ENCODE results near the gene ITGAE.

The ITGAE gene

GRCh38 chr17:3765981-3766380, 35.0 kb downstream of the ITGAE start:
- FAIRE-seq (no peak), DNase-seq (ENCODE audit: insufficient read length, low spot score) (no peak)
- TF ChIP-seq SPI1 (IDR thresholded peaks at IDR 0.05; ENCODE audit: low read depth, low read length): no peak
- no peak for TF ChIP-seq TAF1 (IDR thresholded peaks at IDR 0.05; ENCODE audit: low read depth, low read length)
- no peak for TF ChIP-seq PAX5 (IDR thresholded peaks at IDR 0.05; ENCODE audit: insufficient read depth, low read length, severe bottlenecking)
- no peak for TF ChIP-seq POLR2A (IDR thresholded peaks at IDR 0.05; ENCODE audit: low read depth, low read length)
- TF ChIP-seq POU2F2 (IDR thresholded peaks at IDR 0.05; ENCODE audit: low read depth, low read length): no peak
- TF ChIP-seq POLR2AphosphoS5 (IDR thresholded peaks at IDR 0.05; ENCODE audit: low read depth, low read length): no peak

GRCh38 chr17:3763777-3764170, 37.2 kb downstream of the ITGAE start:
- DNase-seq (ENCODE audit: insufficient read length, low spot score) (no peak), FAIRE-seq (no peak)
- TF ChIP-seq TAF1 (IDR thresholded peaks at IDR 0.05; ENCODE audit: low read depth, low read length): no peak
- TF ChIP-seq PAX5 (IDR thresholded peaks at IDR 0.05; ENCODE audit: insufficient read depth, low read length, severe bottlenecking): no peak
- no peak for TF ChIP-seq POLR2A (IDR thresholded peaks at IDR 0.05; ENCODE audit: low read depth, low read length)
- TF ChIP-seq SPI1 (IDR thresholded peaks at IDR 0.05; ENCODE audit: low read depth, low read length): no peak
- TF ChIP-seq POLR2AphosphoS5 (IDR thresholded peaks at IDR 0.05; ENCODE audit: low read depth, low read length): no peak
- TF ChIP-seq POU2F2 (IDR thresholded peaks at IDR 0.05; ENCODE audit: low read depth, low read length): no peak

- peak; percentile 45; the same call in 1 of the 2 replicates for TF ChIP-seq SPI1 (IDR thresholded peaks at IDR 0.05; ENCODE audit: low read depth, low read length)
- TF ChIP-seq POLR2AphosphoS5 (IDR thresholded peaks at IDR 0.05; ENCODE audit: low read depth, low read length): no peak
- no peak for TF ChIP-seq POU2F2 (IDR thresholded peaks at IDR 0.05; ENCODE audit: low read depth, low read length)
These were observed 37.8 kb downstream of the ITGAE start for GRCh38 chr17:3762922-3763776.

GRCh38 chr17:3761918-3762380, 39.0 kb downstream of the ITGAE start:
- FAIRE-seq (no peak), DNase-seq (ENCODE audit: insufficient read length, low spot score) (no peak)
- no peak for TF ChIP-seq PAX5 (IDR thresholded peaks at IDR 0.05; ENCODE audit: insufficient read depth, low read length, severe bottlenecking)
- no peak for TF ChIP-seq POLR2AphosphoS5 (IDR thresholded peaks at IDR 0.05; ENCODE audit: low read depth, low read length)
- no peak for TF ChIP-seq TAF1 (IDR thresholded peaks at IDR 0.05; ENCODE audit: low read depth, low read length)
- no peak for TF ChIP-seq POU2F2 (IDR thresholded peaks at IDR 0.05; ENCODE audit: low read depth, low read length)
- TF ChIP-seq POLR2A (IDR thresholded peaks at IDR 0.05; ENCODE audit: low read depth, low read length): no peak
- TF ChIP-seq SPI1 (IDR thresholded peaks at IDR 0.05; ENCODE audit: low read depth, low read length): no peak

More at GRCh38 chr17:3762922-3763776, 37.8 kb downstream of the ITGAE start:
- DNase-seq (ENCODE audit: insufficient read length, low spot score): peak; percentile 56
- FAIRE-seq: peak; percentile 92

- no peak for TF ChIP-seq POU2F2 (IDR thresholded peaks at IDR 0.05; ENCODE audit: low read depth, low read length)
- FAIRE-seq: no peak
These were observed 39.7 kb downstream of the ITGAE start for GRCh38 chr17:3761036-3761917.

GRCh38 chr17:3759597-3760216, 41.3 kb downstream of the ITGAE start:
- FAIRE-seq (no peak), DNase-seq (ENCODE audit: insufficient read length, low spot score) (no peak)
- TF ChIP-seq PAX5 (IDR thresholded peaks at IDR 0.05; ENCODE audit: insufficient read depth, low read length, severe bottlenecking): no peak
- TF ChIP-seq POLR2AphosphoS5 (IDR thresholded peaks at IDR 0.05; ENCODE audit: low read depth, low read length): no peak
- no peak for TF ChIP-seq POLR2A (IDR thresholded peaks at IDR 0.05; ENCODE audit: low read depth, low read length)
- TF ChIP-seq TAF1 (IDR thresholded peaks at IDR 0.05; ENCODE audit: low read depth, low read length): no peak
- TF ChIP-seq POU2F2 (IDR thresholded peaks at IDR 0.05; ENCODE audit: low read depth, low read length): no peak
- TF ChIP-seq SPI1 (IDR thresholded peaks at IDR 0.05; ENCODE audit: low read depth, low read length): no peak

More at GRCh38 chr17:3761036-3761917, 39.7 kb downstream of the ITGAE start:
- no peak for DNase-seq (ENCODE audit: insufficient read length, low spot score)

GRCh38 chr17:3755335-3756030, 45.5 kb downstream of the ITGAE start:
- FAIRE-seq (no peak), DNase-seq (ENCODE audit: insufficient read length, low spot score) (no peak)
- TF ChIP-seq PAX5 (IDR thresholded peaks at IDR 0.05; ENCODE audit: insufficient read depth, low read length, severe bottlenecking): no peak
- TF ChIP-seq SPI1 (IDR thresholded peaks at IDR 0.05; ENCODE audit: low read depth, low read length): no peak
- no peak for TF ChIP-seq TAF1 (IDR thresholded peaks at IDR 0.05; ENCODE audit: low read depth, low read length)
- TF ChIP-seq POLR2A (IDR thresholded peaks at IDR 0.05; ENCODE audit: low read depth, low read length): no peak
- no peak for TF ChIP-seq POLR2AphosphoS5 (IDR thresholded peaks at IDR 0.05; ENCODE audit: low read depth, low read length)

GRCh38 chr17:3754458-3755334, 46.3 kb downstream of the ITGAE start:
- peak; percentile 65 for FAIRE-seq
- TF ChIP-seq POLR2A (IDR thresholded peaks at IDR 0.05; ENCODE audit: low read depth, low read length) (no peak), TAF1 (IDR thresholded peaks at IDR 0.05; ENCODE audit: low read depth, low read length) (no peak), SPI1 (IDR thresholded peaks at IDR 0.05; ENCODE audit: low read depth, low read length) (no peak), POLR2AphosphoS5 (IDR thresholded peaks at IDR 0.05; ENCODE audit: low read depth, low read length) (no peak), PAX5 (IDR thresholded peaks at IDR 0.05; ENCODE audit: insufficient read depth, low read length, severe bottlenecking) (no peak), POU2F2 (IDR thresholded peaks at IDR 0.05; ENCODE audit: low read depth, low read length) (no peak)
- peak; percentile 85 for DNase-seq (ENCODE audit: insufficient read length, low spot score)
